A673 (cell line): ENCODE measurements around the gene SYCN.

Source experiments
- CTCF ChIP-seq: fragments of 300-800, 200-600 bp; sonication (generic); conservative IDR thresholded peaks from 2 replicates; pipeline ENCODE4 v1.5.1; 2017; ENCODE audit warnings: low read depth, mild to moderate bottlenecking, antibody characterized with exemption, low read length, moderate library complexity, mixed read lengths
- EZH2 ChIP-seq: fragments of 200-600 bp; sonication (generic); IDR thresholded peaks from 2 replicates; pipeline ENCODE4 v1.6.1; 2017; ENCODE audit warnings: borderline replicate concordance, low read depth, mild to moderate bottlenecking, mixed read lengths, antibody characterized with exemption, low read length; ENCODE audit not compliant: poor library complexity, severe bottlenecking

GRCh38 chr19:39155741-39156140, 48.3 kb downstream of the SYCN start:
- no peak for TF ChIP-seq CTCF
- no peak for TF ChIP-seq EZH2
